Left cardiac atrium (tissue), 4 donors: ENCODE measurements around the gene MED25. TPM values are rescaled to one million over a fixed set of nuclear protein-coding genes. Genes with fewer than 3 reads are reported as not detected.

Source experiments
- ATAC-seq, 2 donors: fragments of 200-7000 bp; cut with Tn5 transposase; one replicate each; pipeline ENCODE4 v1.9.1; 2020; ENCODE audit warnings: mild to moderate bottlenecking in 2 of 2, moderate library complexity in 2 of 2
- DNase-seq: peaks from one replicate; pipeline ENCODE4 v3.0.0-alpha.2; 2020
- intact Hi-C, 2 donors: fragments of 100-400 bp; cut with DNase I; formaldehyde crosslinking; loops; one replicate each; pipeline versions ENCODE4 v1.14.1 to v1.15.1; 2022 to 2023
- total RNA-seq, 2 donors: library from RNA; stranded (reverse); fragmentation: NEBNext Ultra II Directional; extraction: Animal tissue kit (Norgen Biotek cat#: 25700); gene quantifications; one replicate each; pipeline ENCODE4 v1.2.1, GENCODE V29; 2021
- donor health status: DM: no; HTN: yes; CAD: no.
- donor health status: DM: no; HTN: yes; CAD: no; lungs with severe emphysema.
- donor health status: DM: yes; HTN: yes; CAD: no.
- donor health status: Dilated cardiomyopathy.

The MED25 gene
- total RNA-seq, 2 donors from 2014 or later: 48.7 to 55.6 TPM

- intact Hi-C loops: no loop called here
- DNase-seq (no peak), ATAC-seq (no peak)
These were observed 25.1 kb upstream of the MED25 start for GRCh38 chr19:49792829-49793560.

- ATAC-seq (peak in 1 of 2 donors; percentile 65), DNase-seq (no peak)
- intact Hi-C loops: no loop called here
These were observed 24.6 kb upstream of the MED25 start for GRCh38 chr19:49793561-49793840.

GRCh38 chr19:49795615-49796014, 22.5 kb upstream of the MED25 start:
- ATAC-seq (no peak), DNase-seq (no peak)
- intact Hi-C loops: no loop called here

GRCh38 chr19:49798574-49798973, 19.5 kb upstream of the MED25 start:
- ATAC-seq (no peak), DNase-seq (no peak)
- intact Hi-C loops: no loop called here

- intact Hi-C loops: no loop called here
- ATAC-seq (no peak), DNase-seq (no peak)
These were observed 18.8 kb upstream of the MED25 start for GRCh38 chr19:49799271-49799797.

GRCh38 chr19:49799798-49800376, 18.2 kb upstream of the MED25 start:
- no peak for DNase-seq
- intact Hi-C loops: loop anchor here in 1 of 2 donors (10.0 kb wide), 1 partner anchor 115 kb away; the partner anchor contains the start of gene ADM5
- no peak for ATAC-seq

GRCh38 chr19:49800771-49801170, 17.3 kb upstream of the MED25 start:
- no peak for ATAC-seq
- no peak for DNase-seq
- intact Hi-C loops: loop anchor here in 1 of 2 donors (10.0 kb wide), 1 partner anchor 116 kb away; the partner anchor contains the start of gene ADM5

GRCh38 chr19:49801401-49801888, 16.6 kb upstream of the MED25 start:
- ATAC-seq: peak in 1 of 2 donors; percentile 2
- intact Hi-C loops: loop anchor here in 1 of 2 donors (10.0 kb wide), 1 partner anchor 117 kb away; the partner anchor contains the start of gene ADM5

GRCh38 chr19:49801966-49802661, 16.0 kb upstream of the MED25 start:
- intact Hi-C loops: loop anchor here in 1 of 2 donors (10.0 kb wide), 1 partner anchor 117 kb away; the partner anchor contains the start of gene ADM5
- DNase-seq: peak; percentile 92

More at GRCh38 chr19:49801401-49801888, 16.6 kb upstream of the MED25 start:
- DNase-seq: no peak

GRCh38 chr19:49802836-49803528, 15.1 kb upstream of the MED25 start:
- ATAC-seq (no peak), DNase-seq (no peak)
- intact Hi-C loops: loop anchor here in 1 of 2 donors (10.0 kb wide), 1 partner anchor 118 kb away; the partner anchor contains the start of gene ADM5

More at GRCh38 chr19:49801966-49802661, 16.0 kb upstream of the MED25 start:
- peak; percentile 84 to 94 for ATAC-seq

GRCh38 chr19:49803529-49803856, 14.6 kb upstream of the MED25 start:
- intact Hi-C loops: loop anchor here in 1 of 2 donors (10.0 kb wide), 1 partner anchor 119 kb away; the partner anchor contains the start of gene ADM5
- ATAC-seq (no peak), DNase-seq (no peak)

- intact Hi-C loops: loop anchor here (5.0 to 10.0 kb wide), 2 partner anchors 39 to 121 kb away; partner anchors contain the start of genes ADM5 (in 1 of the 2) and AP2A1 (in 1 of the 2)
- no peak for ATAC-seq
- no peak for DNase-seq
These were observed 12.1 kb upstream of the MED25 start for GRCh38 chr19:49805822-49806619.

- intact Hi-C loops: loop anchor here (5.0 to 10.0 kb wide), 2 partner anchors 39 to 122 kb away; partner anchors contain the start of genes ADM5 (in 1 of the 2) and AP2A1 (in 1 of the 2)
- ATAC-seq (no peak), DNase-seq (no peak)
These were observed 11.5 kb upstream of the MED25 start for GRCh38 chr19:49806620-49806959.

- intact Hi-C loops: loop anchor here (5.0 to 10.0 kb wide), 2 partner anchors 40 to 122 kb away; partner anchors contain the start of genes ADM5 (in 1 of the 2) and AP2A1 (in 1 of the 2)
- ATAC-seq: no peak
- DNase-seq: no peak
These were observed 10.8 kb upstream of the MED25 start for GRCh38 chr19:49807058-49807903.

- intact Hi-C loops: loop anchor here (5.0 to 10.0 kb wide), 2 partner anchors 41 to 123 kb away; partner anchors contain the start of genes ADM5 (in 1 of the 2) and AP2A1 (in 1 of the 2)
- ATAC-seq (peak in 1 of 2 donors; percentile 0), DNase-seq (no peak)
These were observed 10.0 kb upstream of the MED25 start for GRCh38 chr19:49807904-49808675.

GRCh38 chr19:49808711-49809159, 9.4 kb upstream of the MED25 start:
- intact Hi-C loops: loop anchor here (5.0 to 10.0 kb wide), 2 partner anchors 41 to 124 kb away; partner anchors contain the start of genes ADM5 (in 1 of the 2) and AP2A1 (in 1 of the 2)
- DNase-seq (peak; percentile 96), ATAC-seq (peak; percentile 73 to 79)
